Mesenchymal stem cell (in vitro differentiated cells and primary cell): ENCODE measurements around the gene TNFRSF6B.

ENCODE experiments used
- DNase-seq: peaks from one replicate; pipeline ENCODE4 v3.0.0-alpha.2; 2013
- H2AFZ ChIP-seq: one replicate; pipeline ENCODE4 v1.6.1; 2013; ENCODE audit warnings: low read depth, mild to moderate bottlenecking, control low read depth, inconsistent platforms, low read length, moderate library complexity
- H2AK5ac ChIP-seq: 2 replicates; pipeline ENCODE4 v1.6.1; 2013; ENCODE audit warnings: low read length, moderate library complexity, mild to moderate bottlenecking, inconsistent platforms; ENCODE audit not compliant: severe bottlenecking
- H2BK120ac ChIP-seq: one replicate; pipeline ENCODE4 v1.6.1; 2013; ENCODE audit warnings: low read depth, mild to moderate bottlenecking, inconsistent platforms, low read length, moderate library complexity
- H2BK12ac ChIP-seq, 2 experiments: one replicate each; pipeline ENCODE4 v1.6.1; 2013; ENCODE audit warnings: inconsistent platforms in 2 of 2, low read length in 2 of 2, mild to moderate bottlenecking in 2 of 2, moderate library complexity in 2 of 2, control low read depth in 1 of 2
- H2BK15ac ChIP-seq: one replicate; pipeline ENCODE4 v1.6.1; 2013; ENCODE audit warnings: mild to moderate bottlenecking, low read depth, inconsistent platforms; ENCODE audit not compliant: poor library complexity, severe bottlenecking
- H2BK5ac ChIP-seq: 2 replicates; pipeline ENCODE4 v1.6.1; 2013; ENCODE audit warnings: low read depth, mild to moderate bottlenecking, low read length, control low read depth, inconsistent platforms; ENCODE audit not compliant: poor library complexity, severe bottlenecking
- H3K14ac ChIP-seq, 2 experiments: one replicate each; pipeline ENCODE4 v1.6.1; 2013; ENCODE audit warnings: inconsistent platforms in 2 of 2, low read length in 2 of 2, control low read depth in 1 of 2, mild to moderate bottlenecking in 1 of 2, moderate library complexity in 1 of 2
- H3K18ac ChIP-seq, 2 experiments: one replicate each; pipeline ENCODE4 v1.6.1; 2013; ENCODE audit warnings: inconsistent platforms in 2 of 2, low read length in 2 of 2, control low read depth in 1 of 2, low read depth in 1 of 2, mild to moderate bottlenecking in 1 of 2
- H3K23ac ChIP-seq, 2 experiments: one replicate each; pipeline ENCODE4 v1.6.1; 2013; ENCODE audit warnings: inconsistent platforms in 2 of 2, low read length in 2 of 2, mild to moderate bottlenecking in 2 of 2, moderate library complexity in 2 of 2, control low read depth in 1 of 2
- H3K27ac ChIP-seq: 2 replicates; pipeline ENCODE4 v1.5.1; 2013; ENCODE audit warnings: mild to moderate bottlenecking, moderate library complexity, low read length, control low read depth, inconsistent platforms; ENCODE audit not compliant: poor library complexity, severe bottlenecking
- H3K27me3 ChIP-seq, 2 experiments: 2 replicates each; pipeline versions ENCODE4 v1.6.1 to v1.7.0; 2013; ENCODE audit warnings: low read length in 2 of 2, mild to moderate bottlenecking in 2 of 2, moderate library complexity in 2 of 2, control low read depth in 1 of 2, inconsistent platforms in 1 of 2; ENCODE audit not compliant: control insufficient read depth in 1 of 2, insufficient read depth in 1 of 2
- H3K36me3 ChIP-seq, 2 experiments: 2 replicates each; pipeline versions ENCODE4 v1.6.1 to v1.7.0; 2013; ENCODE audit warnings: low read length in 2 of 2, control low read depth in 1 of 2, inconsistent platforms in 1 of 2, low read depth in 1 of 2, mild to moderate bottlenecking in 1 of 2; ENCODE audit not compliant: insufficient read depth in 2 of 2, control insufficient read depth in 1 of 2
- H3K4ac ChIP-seq, 2 experiments: one replicate each; pipeline ENCODE4 v1.6.1; 2013; ENCODE audit warnings: inconsistent platforms in 2 of 2, low read length in 2 of 2, mild to moderate bottlenecking in 2 of 2, moderate library complexity in 2 of 2, control low read depth in 1 of 2, low read depth in 1 of 2
- H3K4me1 ChIP-seq: 2 replicates; pipeline ENCODE4 v1.6.1; 2013; ENCODE audit warnings: low read depth, low read length, control low read depth; ENCODE audit not compliant: control insufficient read depth, insufficient read depth
- H3K4me2 ChIP-seq: 2 replicates; pipeline ENCODE4 v1.6.1; 2013; ENCODE audit warnings: low read length, mild to moderate bottlenecking, inconsistent platforms; ENCODE audit not compliant: poor library complexity, severe bottlenecking
- H3K4me3 ChIP-seq, 2 experiments: 2 replicates each; pipeline versions ENCODE4 v1.5.1 to v1.7.0; 2013; ENCODE audit warnings: low read length in 2 of 2, mild to moderate bottlenecking in 2 of 2, control low read depth in 1 of 2, low read depth in 1 of 2; ENCODE audit not compliant: insufficient read depth in 1 of 2
- H3K79me1 ChIP-seq: replicated peaks from 2 replicates; pipeline ENCODE4 v1.6.1; 2013; ENCODE audit warnings: mild to moderate bottlenecking, control low read depth, low read length, inconsistent platforms; ENCODE audit not compliant: poor library complexity, severe bottlenecking
- H3K9ac ChIP-seq: 2 replicates; pipeline ENCODE4 v1.7.0; 2013; ENCODE audit warnings: mild to moderate bottlenecking, low read length, moderate library complexity
- H3K9me3 ChIP-seq: 2 replicates; pipeline ENCODE4 v1.7.0; 2013; ENCODE audit warnings: mild to moderate bottlenecking, low read length; ENCODE audit not compliant: control insufficient read depth
- H4K8ac ChIP-seq: one replicate; pipeline ENCODE4 v1.6.1; 2013; ENCODE audit warnings: inconsistent platforms, mild to moderate bottlenecking, low read length, moderate library complexity
- H4K91ac ChIP-seq: one replicate; pipeline ENCODE4 v1.6.1; 2013; ENCODE audit warnings: mild to moderate bottlenecking, low read length, inconsistent platforms
- WGBS: methylation state at CpG from one replicate; pipeline ENCODE4 v1.1.7; 2013; ENCODE audit warnings: mixed read lengths; 5-methylcytosine and 5-hydroxymethylcytosine counted together

TNFRSF6B gene

GRCh38 chr20:63693733-63694583 is 2.5 kb upstream of the TNFRSF6B start:
- 95% methylated on average over 21 of the region's 21 CpGs for WGBS
- H3K9me3 ChIP-seq = no peaks in the 10 kb centered on the region
- no peak overlapping the region for H3K4ac ChIP-seq
- no peak for DNase-seq
- H4K91ac ChIP-seq = no peak overlapping the region
- H3K4me2 ChIP-seq = no peak overlapping the region
- no peak overlapping the region for H3K4me3 ChIP-seq
- H3K4me1 ChIP-seq = peaks cover 50% of the 10 kb centered on the region
- no peak overlapping the region for H4K8ac ChIP-seq
- peaks cover 12% of the 10 kb centered on the region for H3K79me1 ChIP-seq
- no peak overlapping the region for H3K9ac ChIP-seq
- no peak overlapping the region for H3K27ac ChIP-seq
- no peak overlapping the region for H2BK15ac ChIP-seq
- H2BK12ac ChIP-seq = peak overlapping the region in 1 of 2 experiments; percentile 42
- H3K18ac ChIP-seq = no peak overlapping the region
- H2BK5ac ChIP-seq = no peak overlapping the region
- no peak overlapping the region for H2AFZ ChIP-seq
- peak overlapping the region; percentile 20 for H2AK5ac ChIP-seq
- H3K23ac ChIP-seq = no peak overlapping the region
- no peaks in the 10 kb centered on the region for H3K27me3 ChIP-seq
- H2BK120ac ChIP-seq = no peak overlapping the region
- no peak overlapping the region for H3K14ac ChIP-seq
- H3K36me3 ChIP-seq = peaks cover 4 to 62% of the 10 kb centered on the region in 2 experiments

GRCh38 chr20:63694584-63695423 is 1.6 kb upstream of the TNFRSF6B start:
- Histone ChIP-seq H3K4me1 (peaks cover 58% of the 10 kb centered on the region), H2BK120ac (no peak overlapping the region), H3K27ac (no peak overlapping the region), H2BK12ac (peak overlapping the region; percentile 21 to 31), H3K4me3 (no peak overlapping the region), H3K14ac (no peak overlapping the region), H3K36me3 (peaks cover 4 to 57% of the 10 kb centered on the region in 2 experiments), H4K8ac (no peak overlapping the region), H3K4me2 (no peak overlapping the region), H3K23ac (no peak overlapping the region), H3K9ac (peak overlapping the region; percentile 32), H3K18ac (peak overlapping the region in 1 of 2 experiments; percentile 18), H4K91ac (peak overlapping the region; percentile 57), H2AFZ (no peak overlapping the region), H3K27me3 (no peaks in the 10 kb centered on the region), H2AK5ac (no peak overlapping the region), H3K4ac (no peak overlapping the region), H3K9me3 (no peaks in the 10 kb centered on the region), H2BK5ac (no peak overlapping the region), H3K79me1 (peaks cover 12% of the 10 kb centered on the region), H2BK15ac (no peak overlapping the region)
- no peak for DNase-seq
- WGBS = 97% methylated on average over 34 of the region's 37 CpGs

- Histone ChIP-seq H3K23ac (no peak overlapping the region), H2BK5ac (no peak overlapping the region), H3K9me3 (no peaks in the 10 kb centered on the region), H3K4me3 (no peak overlapping the region), H4K91ac (peak overlapping the region; percentile 83), H2AFZ (no peak overlapping the region), H3K36me3 (peaks cover 10 to 60% of the 10 kb centered on the region in 2 experiments), H3K14ac (peak overlapping the region in 1 of 2 experiments; percentile 61), H3K4me1 (peaks cover 65% of the 10 kb centered on the region), H2AK5ac (peak overlapping the region; percentile 21), H4K8ac (peak overlapping the region; percentile 74), H2BK120ac (peak overlapping the region; percentile 0), H3K18ac (peak overlapping the region; percentile 76 to 88), H2BK12ac (peak overlapping the region; percentile 31 to 51), H2BK15ac (no peak overlapping the region), H3K9ac (peak overlapping the region; percentile 32), H3K4ac (peak overlapping the region; percentile 15 to 57), H3K4me2 (no peak overlapping the region), H3K79me1 (peaks cover 14% of the 10 kb centered on the region), H3K27ac (no peak overlapping the region), H3K27me3 (no peaks in the 10 kb centered on the region)
- WGBS = 94% methylated on average over 25 of the region's 25 CpGs
- no peak for DNase-seq
Observed at GRCh38 chr20:63695424-63696305, 787 bp upstream of the TNFRSF6B start.
